Activated B cell treated with CpG ODN at 0.5 μM for 24 hours (primary cell): Measurements from ENCODE around the gene TCERG1. TPM values are rescaled to one million over a fixed set of nuclear protein-coding genes. Genes with fewer than 3 reads are reported as not detected.

Source experiments
- ATAC-seq: fragments of 200-7000 bp; cut with Tn5 transposase; one replicate; pipeline ENCODE4 v1.10.0; 2021; ENCODE audit warnings: low read depth, mild to moderate bottlenecking, moderate library complexity
- CTCF ChIA-PET: fragments of 350-600 bp; sonication (Branson Sonifier 250); formaldehyde crosslinking; loops from one replicate; lab custom pipeline; 2021; ENCODE audit warnings: antibody characterized with exemption; lab: Charles Lee
- POLR2A ChIA-PET: fragments of 350-600 bp; sonication (Branson Sonifier 250); formaldehyde crosslinking; loops from one replicate; lab custom pipeline; 2021; ENCODE audit warnings: antibody characterized with exemption; lab: Charles Lee
- DNase-seq: peaks from one replicate; pipeline ENCODE4 v3.0.0; 2022
- H3K27ac Mint-ChIP-seq: one replicate; pipeline ENCODE4 v1.8.0; 2020; ENCODE audit warnings: mixed read lengths
- H3K27me3 Mint-ChIP-seq: one replicate; pipeline ENCODE4 v1.8.0; 2021; ENCODE audit warnings: mixed read lengths
- H3K36me3 Mint-ChIP-seq: one replicate; pipeline ENCODE4 v1.8.0; 2021; ENCODE audit warnings: low read depth, mixed read lengths
- H3K4me1 Mint-ChIP-seq: one replicate; pipeline ENCODE4 v1.8.0; 2021; ENCODE audit warnings: mixed read lengths
- H3K4me3 Mint-ChIP-seq: one replicate; pipeline ENCODE4 v1.8.0; 2020; ENCODE audit warnings: mild to moderate bottlenecking, mixed read lengths
- H3K9me3 Mint-ChIP-seq: one replicate; pipeline ENCODE4 v1.8.0; 2020; ENCODE audit warnings: mixed read lengths
- intact Hi-C: fragments of 100-400 bp; cut with micrococcal nuclease; formaldehyde crosslinking; loops from one replicate; pipeline ENCODE4 v1.15.1; 2024
- total RNA-seq: library from RNA; stranded (reverse); gene quantifications from 2 replicates; pipeline ENCODE4 v1.2.3, GENCODE V29; 2022
- TF ChIP-seq, protein P1 (sequence below): fragments of 200-600 bp; IDR thresholded peaks from one replicate; pipeline ENCODE4 v1.8.0; 2022; ENCODE audit warnings: antibody characterized with exemption, mild to moderate bottlenecking

TCERG1 gene
- total RNA-seq, 1 donor from 2014 or later: 114 TPM

GRCh38 chr5:146466521-146467349 is 19.6 kb downstream of the TCERG1 start:
- TF ChIP-seq, protein P1, sequence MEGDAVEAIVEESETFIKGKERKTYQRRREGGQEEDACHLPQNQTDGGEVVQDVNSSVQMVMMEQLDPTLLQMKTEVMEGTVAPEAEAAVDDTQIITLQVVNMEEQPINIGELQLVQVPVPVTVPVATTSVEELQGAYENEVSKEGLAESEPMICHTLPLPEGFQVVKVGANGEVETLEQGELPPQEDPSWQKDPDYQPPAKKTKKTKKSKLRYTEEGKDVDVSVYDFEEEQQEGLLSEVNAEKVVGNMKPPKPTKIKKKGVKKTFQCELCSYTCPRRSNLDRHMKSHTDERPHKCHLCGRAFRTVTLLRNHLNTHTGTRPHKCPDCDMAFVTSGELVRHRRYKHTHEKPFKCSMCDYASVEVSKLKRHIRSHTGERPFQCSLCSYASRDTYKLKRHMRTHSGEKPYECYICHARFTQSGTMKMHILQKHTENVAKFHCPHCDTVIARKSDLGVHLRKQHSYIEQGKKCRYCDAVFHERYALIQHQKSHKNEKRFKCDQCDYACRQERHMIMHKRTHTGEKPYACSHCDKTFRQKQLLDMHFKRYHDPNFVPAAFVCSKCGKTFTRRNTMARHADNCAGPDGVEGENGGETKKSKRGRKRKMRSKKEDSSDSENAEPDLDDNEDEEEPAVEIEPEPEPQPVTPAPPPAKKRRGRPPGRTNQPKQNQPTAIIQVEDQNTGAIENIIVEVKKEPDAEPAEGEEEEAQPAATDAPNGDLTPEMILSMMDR: no peak
- ChIA-PET CTCF (interaction anchor here (1.4 kb wide), 1 partner anchor 11 kb away, joined by 4 read pairs; no protein-coding TSS in a partner anchor), POLR2A (no interaction called here)
- intact Hi-C loops: loop anchor here (10.0 kb wide), 1 partner anchor 302 kb away; no protein-coding TSS in a partner anchor
- Mint-ChIP-seq H3K4me1 (peaks cover 3% of the 10 kb centered on the region), H3K36me3 (peaks cover 76% of the 10 kb centered on the region), H3K27me3 (no peaks in the 10 kb centered on the region), H3K27ac (no peak overlapping the region), H3K9me3 (no peaks in the 10 kb centered on the region), H3K4me3 (no peak overlapping the region)
- DNase-seq (no peak), ATAC-seq (no peak)

- POLR2A ChIA-PET: no interaction called here
- intact Hi-C loops: loop anchor here (10.0 kb wide), 1 partner anchor 303 kb away; no protein-coding TSS in a partner anchor
These were observed 20.6 kb downstream of the TCERG1 start for GRCh38 chr5:146467760-146468159.

GRCh38 chr5:146474065-146474464 is 26.9 kb downstream of the TCERG1 start:
- Mint-ChIP-seq H3K9me3 (peaks cover 3% of the 10 kb centered on the region), H3K4me3 (no peak overlapping the region), H3K36me3 (peaks cover 74% of the 10 kb centered on the region), H3K4me1 (peaks cover 10% of the 10 kb centered on the region), H3K27me3 (no peaks in the 10 kb centered on the region), H3K27ac (no peak overlapping the region)
- TF ChIP-seq, protein P1: no peak
- POLR2A ChIA-PET: no interaction called here
- DNase-seq (no peak), ATAC-seq (no peak)
- intact Hi-C loops: no loop called here
- CTCF ChIA-PET: no interaction called here

More at GRCh38 chr5:146467760-146468159, 20.6 kb downstream of the TCERG1 start:
- H3K4me1 Mint-ChIP-seq: peaks cover 3% of the 10 kb centered on the region
- CTCF ChIA-PET: interaction anchor here (1.4 kb wide), 1 partner anchor 10 kb away, joined by 4 read pairs; no protein-coding TSS in a partner anchor
- no peaks in the 10 kb centered on the region for H3K9me3 Mint-ChIP-seq
- no peak for DNase-seq
- H3K36me3 Mint-ChIP-seq: peaks cover 80% of the 10 kb centered on the region
- H3K4me3 Mint-ChIP-seq: no peak overlapping the region
- H3K27ac Mint-ChIP-seq: no peak overlapping the region
- no peaks in the 10 kb centered on the region for H3K27me3 Mint-ChIP-seq
- no peak for ATAC-seq
- TF ChIP-seq, protein P1: no peak

GRCh38 chr5:146475190-146475780 is 28.2 kb downstream of the TCERG1 start:
- no peak for DNase-seq
- POLR2A ChIA-PET: no interaction called here
- H3K36me3 Mint-ChIP-seq: peaks cover 73% of the 10 kb centered on the region
- H3K9me3 Mint-ChIP-seq: peaks cover 3% of the 10 kb centered on the region
- intact Hi-C loops: no loop called here
- CTCF ChIA-PET: no interaction called here
- H3K27me3 Mint-ChIP-seq: no peaks in the 10 kb centered on the region
- H3K4me3 Mint-ChIP-seq: no peak overlapping the region
- no peak for ATAC-seq
- peaks cover 10% of the 10 kb centered on the region for H3K4me1 Mint-ChIP-seq
- TF ChIP-seq, protein P1: no peak
- H3K27ac Mint-ChIP-seq: no peak overlapping the region

GRCh38 chr5:146475906-146476305 is 28.8 kb downstream of the TCERG1 start:
- CTCF ChIA-PET: no interaction called here
- Mint-ChIP-seq H3K4me1 (peaks cover 10% of the 10 kb centered on the region), H3K27ac (no peak overlapping the region), H3K9me3 (peaks cover 3% of the 10 kb centered on the region), H3K27me3 (no peaks in the 10 kb centered on the region), H3K36me3 (peaks cover 70% of the 10 kb centered on the region), H3K4me3 (no peak overlapping the region)
- POLR2A ChIA-PET: no interaction called here
- intact Hi-C loops: no loop called here
- DNase-seq (no peak), ATAC-seq (no peak)
- TF ChIP-seq, protein P1: no peak
